ENCODE measurements around the gene SSTR3. TPM values are rescaled to one million over a fixed set of nuclear protein-coding genes. Genes with fewer than 3 reads are reported as not detected.

Gene SSTR3
- total RNA-seq, 1 experiment from 2014 or later = 0.08 TPM

- CTCF ChIA-PET = no interaction called here
Measured at GRCh38 chr22:37243402-37244113, 31.3 kb upstream of the SSTR3 start.

GRCh38 chr22:37242395-37242918, 30.2 kb upstream of the SSTR3 start:
- no peak for TF ChIP-seq TCF7L2 (IDR thresholded peaks at IDR 0.05; ENCODE audit: low read depth, low read length)
- TF ChIP-seq REST (IDR thresholded peaks at IDR 0.05; ENCODE audit: insufficient read depth in 1 of 2, low read depth in 2 of 2, low read length in 1 of 2) = no peak
- TF ChIP-seq POLR2AphosphoS5 (IDR thresholded peaks at IDR 0.05; ENCODE audit: low read depth, low read length) = no peak
- TF ChIP-seq SIN3A (IDR thresholded peaks at IDR 0.05; ENCODE audit: borderline replicate concordance, insufficient read depth, low read depth, low read length) = no peak
- no peak for TF ChIP-seq CTCF (IDR thresholded peaks at IDR 0.05)
- no TSS peak for BruUV-seq (replicated peaks)

More at GRCh38 chr22:37243402-37244113, 31.3 kb upstream of the SSTR3 start:
- POLR2A ChIA-PET = no interaction called here
- Histone ChIP-seq H3K4me3 (ENCODE audit: low read depth in 2 of 2, low read length in 2 of 2) (no peak overlapping the region; a peak in 1 of 4 replicates), H3K27ac (ENCODE audit: low read length) (no peak overlapping the region), H3K36me3 (ENCODE audit: control insufficient read depth, insufficient read depth, low read length) (0 out of 2 replicates have a peak, but pooled peaks cover 2% of the 10 kb centered on the region), H3K27me3 (ENCODE audit: control insufficient read depth, insufficient read depth, low read length) (no peaks in the 10 kb centered on the region), H3K4me1 (ENCODE audit: control insufficient read depth, insufficient read depth, low read length) (peaks cover 4% of the 10 kb centered on the region; the same call in 1 of the 2 replicates), H3K9me3 (ENCODE audit: control insufficient read depth, insufficient read depth, low read depth, low read length) (no peaks in the 10 kb centered on the region)
- intact Hi-C loops (cut with micrococcal nuclease; ENCODE audit: unreplicated experiment) = no loop called here
- in situ Hi-C loops (cut with HindIII; ENCODE audit: low pct_unique_long_range_greater_than_20kb, low sequenced_read_pairs) = no loop called here
- TF ChIP-seq TCF7L2 (IDR thresholded peaks at IDR 0.05; ENCODE audit: low read depth, low read length) = no peak
- DNase-seq (ENCODE audit: low read depth, low spot score) = no peak
- no TSS peak for BruUV-seq (replicated peaks)
- no peak for ATAC-seq

More at GRCh38 chr22:37242395-37242918, 30.2 kb upstream of the SSTR3 start:
- Histone ChIP-seq H3K4me1 (ENCODE audit: control insufficient read depth, insufficient read depth, low read length) (peaks cover 4% of the 10 kb centered on the region; the same call in 1 of the 2 replicates), H3K27me3 (ENCODE audit: control insufficient read depth, insufficient read depth, low read length) (no peaks in the 10 kb centered on the region), H3K27ac (ENCODE audit: low read length) (no peak overlapping the region), H3K4me3 (ENCODE audit: low read depth in 2 of 2, low read length in 2 of 2) (no peak overlapping the region), H3K36me3 (ENCODE audit: control insufficient read depth, insufficient read depth, low read length) (0 out of 2 replicates have a peak, but pooled peaks cover 2% of the 10 kb centered on the region), H3K9me3 (ENCODE audit: control insufficient read depth, insufficient read depth, low read depth, low read length) (no peaks in the 10 kb centered on the region)
- in situ Hi-C loops (cut with HindIII; ENCODE audit: low pct_unique_long_range_greater_than_20kb, low sequenced_read_pairs) (no loop called here), intact Hi-C loops (cut with micrococcal nuclease; ENCODE audit: unreplicated experiment) (no loop called here)
- POLR2A ChIA-PET = no interaction called here
- CTCF ChIA-PET = no interaction called here
- DNase-seq (ENCODE audit: low read depth, low spot score) (no peak), ATAC-seq (peak; percentile 54; the same call in 1 of the 2 replicates)

Measured in Panc1 (cell line).